Adrenal gland (tissue), 12 donors: ENCODE data around the gene MSLN. TPM values are rescaled to one million over a fixed set of nuclear protein-coding genes. Genes with fewer than 3 reads are reported as not detected.

ENCODE experiments used
- DNase-seq, 7 donors: peaks; one replicate each; pipeline ENCODE4 v3.0.0-alpha.2; 2019 to 2020
- H3K27ac ChIP-seq, 5 donors: fragments of 200-600 bp; sonication (generic) in 4 of 5; 1 replicate in 3 of 5; 2 replicates in 2 of 5; pipeline versions ENCODE4 v1.5.1 to v1.8.0; 2016 to 2020; ENCODE audit warnings: mild to moderate bottlenecking in 1 of 5
- H3K27me3 ChIP-seq: fragments of 200-600 bp; 2 replicates; pipeline ENCODE4 v1.8.0; 2021
- H3K36me3 ChIP-seq, 2 donors: fragments of 200-600 bp; replicated peaks in 1 of 2; 1 replicate in 1 of 2; 2 replicates in 1 of 2; pipeline versions ENCODE4 v1.5.1 to v1.8.0; 2018 to 2022
- H3K4me1 ChIP-seq, 2 donors: fragments of 200-600 bp; replicated peaks in 1 of 2; 1 replicate in 1 of 2; 2 replicates in 1 of 2; pipeline versions ENCODE4 v1.5.1 to v1.8.0; 2018 to 2021
- H3K4me3 ChIP-seq, 4 donors: fragments of 200-600 bp; sonication (generic) in 3 of 4; one replicate each; pipeline ENCODE4 v1.5.1; 2016 to 2018
- H3K9me3 ChIP-seq, 3 donors: fragments of 200-600 bp; sonication (generic) in 1 of 3; replicated peaks in 1 of 3; 1 replicate in 2 of 3; 2 replicates in 1 of 3; pipeline versions ENCODE4 v1.5.1 to v1.8.0; 2016 to 2021
- CTCF ChIP-seq, 6 experiments: fragments of 450-650 bp in 4 of 6; fragments of 200-600 bp in 2 of 6; sonication (generic) in 1 of 6; IDR thresholded peaks; 1 replicate in 5 of 6; 2 replicates in 1 of 6; pipeline versions ENCODE4 v1.5.1 to v1.8.0; 2016 to 2021; ENCODE audit warnings: antibody characterized with exemption in 6 of 6, mild to moderate bottlenecking in 2 of 6, moderate library complexity in 1 of 6
- POLR2A ChIP-seq, 2 donors: fragments of 450-650 bp; IDR thresholded peaks; one replicate each; pipeline ENCODE4 v1.6.1; 2017; ENCODE audit warnings: antibody characterized with exemption in 2 of 2, mild to moderate bottlenecking in 2 of 2, moderate library complexity in 1 of 2
- WGBS, 4 donors: extraction: QIAGEN DNeasy Blood & Tissue Kit in 2 of 4; methylation state at CpG; one replicate each; pipeline versions ENCODE4 v1.1.5 to v1.1.7; 2013 to 2017; 5-methylcytosine and 5-hydroxymethylcytosine counted together
- intact Hi-C, 2 donors: fragments of 100-400 bp; cut with DNase I; formaldehyde crosslinking; loops; one replicate each; pipeline versions ENCODE4 v1.14.1 to v1.15.0; 2022 to 2023
- polyA plus RNA-seq, 3 donors: library from polyadenylated mRNA; stranded (reverse); fragments of 200-250 nt in 2 of 3; fragments of 350-450 nt in 1 of 3; fragmentation: Illumina TruSeq in 1 of 3; extraction: RNeasy Lipid Tissue Mini Kit (QIAGEN cat#74804) in 1 of 3; gene quantifications; one replicate each; pipeline ENCODE4 v1.2.3, GENCODE V29; 2013 to 2014
- total RNA-seq, 9 donors: library from RNA; depleted of rRNA in 4 of 9; stranded (reverse); fragments of >200 nt in 4 of 9; fragments of 120-200 nt in 1 of 9; fragmentation: NEBNext Ultra II Directional in 1 of 9; extraction: Animal tissue kit (Norgen Biotek cat#: 25700) in 1 of 9; gene quantifications; one replicate each; pipeline versions ENCODE4 v1.1.0 to v1.2.4, GENCODE V29; 2013 to 2023
- donor health status: healthy with polysubstance abuse.
- donor health status: Bipolar disorder and iron deficiency.
- donor health status: DM: yes; HTN: yes; CAD: no.
- donor health status: DM: no; HTN: no; CAD: no.
- donor health status: DM: no; HTN: no; CAD: no.
- donor health status: DM: yes; HTN: yes; CAD: no.

Gene MSLN
- total and polyA plus RNA-seq, 12 donors: 0.13 to 0.46 (median 0.30) TPM; not detected in 8

- Histone ChIP-seq H3K9me3 (no peaks in the 10 kb centered on the region), H3K4me3 (no peak overlapping the region), H3K27me3 (peaks cover 14% of the 10 kb centered on the region), H3K4me1 (peaks cover 4 to 7% of the 10 kb centered on the region in 2 donors), H3K27ac (no peak overlapping the region), H3K36me3 (peaks cover 0 to 9% of the 10 kb centered on the region in 2 donors)
- intact Hi-C loops: loop anchor here in 1 of 2 donors (5.0 kb wide), 1 partner anchor 74 kb away; the partner anchor contains the start of gene FBXL16
- no peak for TF ChIP-seq CTCF (IDR thresholded peaks at IDR 0.05)
- TF ChIP-seq POLR2A (IDR thresholded peaks at IDR 0.05): no peak
- no peak for DNase-seq
- 56 to 73% (median 67%) methylated on average over 4 to 19 of the region's 19 CpGs for WGBS, 4 donors
Measured at GRCh38 chr16:781346-782010, 20.9 kb downstream of the MSLN start.

- Histone ChIP-seq H3K27me3 (peaks cover 14% of the 10 kb centered on the region), H3K9me3 (no peaks in the 10 kb centered on the region), H3K4me1 (peaks cover 8 to 11% of the 10 kb centered on the region in 2 donors), H3K36me3 (peaks cover 0 to 11% of the 10 kb centered on the region in 2 donors), H3K27ac (no peak overlapping the region), H3K4me3 (no peak overlapping the region)
- DNase-seq: no peak
- intact Hi-C loops: loop anchor here in 1 of 2 donors (5.0 kb wide), 1 partner anchor 75 kb away; the partner anchor contains the start of gene FBXL16
- TF ChIP-seq POLR2A (IDR thresholded peaks at IDR 0.05) (no peak), CTCF (IDR thresholded peaks at IDR 0.05) (no peak)
- WGBS, 4 donors: 49 to 81% (median 59%) methylated on average over 6 of the region's 6 CpGs; no CpG with 5 or more reads in 1 of the 4 donors
Measured at GRCh38 chr16:782258-782657, 21.7 kb downstream of the MSLN start.

GRCh38 chr16:782766-783403 is 22.4 kb downstream of the MSLN start:
- WGBS, 4 donors: 66 to 100% (median 77%) methylated on average over 1 to 36 of the region's 36 CpGs
- H3K9me3 ChIP-seq: no peaks in the 10 kb centered on the region
- no peak overlapping the region for H3K27ac ChIP-seq
- no peak for DNase-seq
- intact Hi-C loops: loop anchor here in 1 of 2 donors (5.0 kb wide), 1 partner anchor 76 kb away; the partner anchor contains the start of gene FBXL16
- peaks cover 14% of the 10 kb centered on the region for H3K27me3 ChIP-seq
- no peak for TF ChIP-seq POLR2A (IDR thresholded peaks at IDR 0.05)
- TF ChIP-seq CTCF (IDR thresholded peaks at IDR 0.05): no peak
- H3K36me3 ChIP-seq: peaks cover 0 to 11% of the 10 kb centered on the region in 2 donors
- no peak overlapping the region for H3K4me3 ChIP-seq
- H3K4me1 ChIP-seq: peaks cover 11 to 15% of the 10 kb centered on the region in 2 donors

- Histone ChIP-seq H3K4me1 (peaks cover 11 to 16% of the 10 kb centered on the region in 2 donors), H3K27me3 (peaks cover 13% of the 10 kb centered on the region), H3K36me3 (peaks cover 0 to 11% of the 10 kb centered on the region in 2 donors), H3K4me3 (no peak overlapping the region), H3K9me3 (no peaks in the 10 kb centered on the region), H3K27ac (no peak overlapping the region)
- intact Hi-C loops: loop anchor here in 1 of 2 donors (5.0 kb wide), 1 partner anchor 76 kb away; the partner anchor contains the start of gene FBXL16
- no peak for TF ChIP-seq CTCF (IDR thresholded peaks at IDR 0.05)
- TF ChIP-seq POLR2A (IDR thresholded peaks at IDR 0.05): no peak
- peak; percentile 64 to 77 (median 75) for DNase-seq
- 24 to 51% (median 35%) methylated on average over 4 to 17 of the region's 17 CpGs for WGBS, 4 donors
Measured at GRCh38 chr16:783404-784161, 23.0 kb downstream of the MSLN start.
